ENCODE measurements around the gene CFAP46. TPM values are rescaled to one million over a fixed set of nuclear protein-coding genes. Genes with fewer than 3 reads are reported as not detected.

CFAP46 gene
- total RNA-seq, 1 experiment from 2014 or later = 3.3 TPM

GRCh38 chr10:132980426-132981172 lies 38.2 kb upstream of the CFAP46 start:
- H3K4me3 Mint-ChIP-seq = no peak overlapping the region
- TF ChIP-seq ZNF281 (CRISPR knock-in tag; IDR thresholded peaks at IDR 0.05) (no peak), MXD4 (CRISPR knock-in tag; IDR thresholded peaks at IDR 0.05; ENCODE audit: borderline replicate concordance) (no peak), GTF2I (CRISPR knock-in tag; conservative IDR thresholded peaks at IDR 0.05) (no peak), TEAD1 (CRISPR knock-in tag; IDR thresholded peaks at IDR 0.05) (no peak), ZSCAN18 (CRISPR knock-in tag; IDR thresholded peaks at IDR 0.05) (no peak), HMGXB4 (CRISPR knock-in tag; IDR thresholded peaks at IDR 0.05) (no peak), NFYB (CRISPR knock-in tag; conservative IDR thresholded peaks at IDR 0.05; ENCODE audit: low read depth) (no peak), ZNF138 (CRISPR knock-in tag; conservative IDR thresholded peaks at IDR 0.05) (no peak), ZNF423 (CRISPR knock-in tag; IDR thresholded peaks at IDR 0.05) (no peak), GRHL2 (CRISPR knock-in tag; IDR thresholded peaks at IDR 0.05; ENCODE audit: insufficient replicate concordance, severe bottlenecking) (no peak), STAT6 (CRISPR knock-in tag; conservative IDR thresholded peaks at IDR 0.05; ENCODE audit: low read depth) (no peak), SP1 (CRISPR knock-in tag; conservative IDR thresholded peaks at IDR 0.05) (no peak), MLX (CRISPR knock-in tag; IDR thresholded peaks at IDR 0.05) (no peak), ARID4B (CRISPR knock-in tag; IDR thresholded peaks at IDR 0.05; ENCODE audit: borderline replicate concordance) (no peak), NFATC4 (CRISPR knock-in tag; IDR thresholded peaks at IDR 0.05) (no peak), GABPB1 (CRISPR knock-in tag; IDR thresholded peaks at IDR 0.05) (no peak)
- DNase-seq (ENCODE audit: low spot score) = no peak
- H3K9me3 Mint-ChIP-seq = no peaks in the 10 kb centered on the region
- H3K27me3 Mint-ChIP-seq (ENCODE audit: low read depth) = no peaks in the 10 kb centered on the region
- POLR2A ChIA-PET = no interaction called here
- no peak overlapping the region for H3K27ac Mint-ChIP-seq
- CTCF ChIA-PET = no interaction called here
- ATAC-seq = no peak
- H3K4me1 Mint-ChIP-seq = peaks cover 3% of the 10 kb centered on the region
- H3K36me3 Mint-ChIP-seq = no peaks in the 10 kb centered on the region
